H9 (cell line): ENCODE data around the gene HSD11B1L. TPM values are rescaled to one million over a fixed set of nuclear protein-coding genes. Genes with fewer than 3 reads are reported as not detected.
A peak's percentile ranks its signal among the peaks of the same experiment; 100 is the strongest.

Experiments used
- DNase-seq: peaks from one replicate; pipeline ENCODE4 v3.0.0-alpha.2; 2017
- H2AFZ ChIP-seq: one replicate; pipeline ENCODE4 v1.6.1; 2013; ENCODE audit warnings: mild to moderate bottlenecking, low read length, control low read depth, moderate library complexity
- H2AK5ac ChIP-seq: 2 replicates; pipeline ENCODE4 v1.6.1; 2013; ENCODE audit warnings: low read length, control low read depth, mixed read lengths; ENCODE audit not compliant: insufficient read length
- H2BK120ac ChIP-seq: one replicate; pipeline ENCODE4 v1.6.1; 2013; ENCODE audit warnings: low read depth, mild to moderate bottlenecking, low read length, control low read depth, inconsistent platforms; ENCODE audit not compliant: poor library complexity, severe bottlenecking
- H2BK12ac ChIP-seq: 2 replicates; pipeline ENCODE4 v1.6.1; 2013; ENCODE audit warnings: low read length, control low read depth, mixed read lengths, low read depth; ENCODE audit not compliant: insufficient read length
- H2BK15ac ChIP-seq: 2 replicates; pipeline ENCODE4 v1.6.1; 2013; ENCODE audit warnings: low read depth, low read length, control low read depth
- H2BK20ac ChIP-seq: one replicate; pipeline ENCODE4 v1.6.1; 2013; ENCODE audit warnings: low read depth, mild to moderate bottlenecking, low read length, control low read depth, inconsistent platforms; ENCODE audit not compliant: poor library complexity, severe bottlenecking
- H2BK5ac ChIP-seq: 2 replicates; pipeline ENCODE4 v1.6.1; 2013; ENCODE audit warnings: low read length, control low read depth, mixed read lengths; ENCODE audit not compliant: insufficient read length
- H3K14ac ChIP-seq: 2 replicates; pipeline ENCODE4 v1.6.1; 2013; ENCODE audit warnings: low read length, control low read depth; ENCODE audit not compliant: insufficient read depth
- H3K18ac ChIP-seq: 2 replicates; pipeline ENCODE4 v1.6.1; 2013; ENCODE audit warnings: low read depth, mild to moderate bottlenecking, mixed read lengths, low read length, control low read depth; ENCODE audit not compliant: insufficient read length
- H3K23ac ChIP-seq: 2 replicates; pipeline ENCODE4 v1.6.1; 2013; ENCODE audit warnings: low read length, control low read depth, mixed read lengths, low read depth; ENCODE audit not compliant: insufficient read length
- H3K23me2 ChIP-seq: 2 replicates; pipeline ENCODE4 v1.6.1; 2013; ENCODE audit warnings: low read depth, mild to moderate bottlenecking, mixed read lengths, low read length, control low read depth; ENCODE audit not compliant: insufficient read length, poor library complexity, severe bottlenecking
- H3K27ac ChIP-seq: 2 replicates; pipeline ENCODE4 v1.5.1; 2013; ENCODE audit warnings: low read length, control low read depth, mixed read lengths, low read depth; ENCODE audit not compliant: insufficient read length
- H3K27me3 ChIP-seq: 2 replicates; pipeline ENCODE4 v1.6.1; 2013; ENCODE audit warnings: low read length, control low read depth, inconsistent platforms; ENCODE audit not compliant: insufficient read depth
- H3K4ac ChIP-seq: 2 replicates; pipeline ENCODE4 v1.6.1; 2013; ENCODE audit warnings: low read depth, mild to moderate bottlenecking, control low read depth, inconsistent platforms, low read length, moderate library complexity
- H3K4me1 ChIP-seq: 2 replicates; pipeline ENCODE4 v1.6.1; 2013; ENCODE audit warnings: low read length, control low read depth, inconsistent platforms; ENCODE audit not compliant: insufficient read depth
- H3K4me2 ChIP-seq: 2 replicates; pipeline ENCODE4 v1.6.1; 2013; ENCODE audit warnings: low read length, control low read depth, mixed read lengths; ENCODE audit not compliant: insufficient read length, insufficient read depth
- H3K56ac ChIP-seq: 2 replicates; pipeline ENCODE4 v1.6.1; 2013; ENCODE audit warnings: low read depth, mild to moderate bottlenecking, mixed read lengths, low read length, control low read depth; ENCODE audit not compliant: insufficient read length
- H3K79me1 ChIP-seq: 2 replicates; pipeline ENCODE4 v1.6.1; 2013; ENCODE audit warnings: low read depth, mild to moderate bottlenecking, moderate library complexity, low read length, control low read depth, inconsistent platforms; ENCODE audit not compliant: insufficient read depth, poor library complexity, severe bottlenecking
- H3K79me2 ChIP-seq: 2 replicates; pipeline ENCODE4 v1.6.1; 2013; ENCODE audit warnings: low read length, control low read depth, inconsistent platforms; ENCODE audit not compliant: insufficient read depth
- H3K9ac ChIP-seq: 2 replicates; pipeline ENCODE4 v1.6.1; 2013; ENCODE audit warnings: low read length, control low read depth, mixed read lengths; ENCODE audit not compliant: insufficient read length; ENCODE audit errors: extremely low read depth
- H3K9me3 ChIP-seq: one replicate; pipeline ENCODE4 v1.6.1; 2013; ENCODE audit warnings: low read depth, low read length, inconsistent platforms; ENCODE audit not compliant: control insufficient read depth
- H3T11ph ChIP-seq: one replicate; pipeline ENCODE4 v1.6.1; 2013; ENCODE audit warnings: mild to moderate bottlenecking, low read length, control low read depth, inconsistent platforms
- H4K20me1 ChIP-seq: one replicate; pipeline ENCODE4 v1.6.1; 2013; ENCODE audit not compliant: control insufficient read depth, insufficient read length, insufficient read depth
- H4K5ac ChIP-seq: 2 replicates; pipeline ENCODE4 v1.6.1; 2013; ENCODE audit warnings: low read depth, mild to moderate bottlenecking, mixed read lengths, low read length, control low read depth; ENCODE audit not compliant: insufficient read length
- H4K8ac ChIP-seq: replicated peaks from 2 replicates; pipeline ENCODE4 v1.6.1; 2013; ENCODE audit warnings: low read length, control low read depth, mixed read lengths, low read depth; ENCODE audit not compliant: insufficient read length
- H4K91ac ChIP-seq: 2 replicates; pipeline ENCODE4 v1.6.1; 2013; ENCODE audit warnings: low read depth, mild to moderate bottlenecking, moderate library complexity, mixed read lengths, low read length, control low read depth; ENCODE audit not compliant: insufficient read length
- H3K27ac Mint-ChIP-seq, 3 experiments: 2 replicates in 2 of 3; 3 replicates in 1 of 3; pipeline ENCODE4 v1.8.0; 2020 to 2021; ENCODE audit warnings: mixed read lengths in 3 of 3, mild to moderate bottlenecking in 1 of 3, moderate library complexity in 1 of 3
- H3K27me3 Mint-ChIP-seq: 2 replicates; pipeline ENCODE4 v1.8.0; 2021; ENCODE audit warnings: low read depth, mild to moderate bottlenecking, moderate library complexity, mixed read lengths
- H3K36me3 Mint-ChIP-seq, 3 experiments: 2 replicates in 2 of 3; 3 replicates in 1 of 3; pipeline ENCODE4 v1.8.0; 2020 to 2021; ENCODE audit warnings: low read depth in 3 of 3, mixed read lengths in 3 of 3; ENCODE audit not compliant: insufficient read depth in 1 of 3
- H3K4me1 Mint-ChIP-seq, 2 experiments: 2 replicates each; pipeline ENCODE4 v1.8.0; 2020; ENCODE audit warnings: mixed read lengths in 2 of 2
- H3K4me3 Mint-ChIP-seq, 2 experiments: 2 replicates in 1 of 2; 3 replicates in 1 of 2; pipeline ENCODE4 v1.8.0; 2020 to 2021; ENCODE audit warnings: mild to moderate bottlenecking in 2 of 2, mixed read lengths in 2 of 2, moderate library complexity in 1 of 2
- H3K9me3 Mint-ChIP-seq, 2 experiments: 2 replicates in 1 of 2; 3 replicates in 1 of 2; pipeline ENCODE4 v1.8.0; 2020; ENCODE audit warnings: mild to moderate bottlenecking in 2 of 2, mixed read lengths in 2 of 2, moderate library complexity in 1 of 2
- WGBS: extraction: QIAGEN DNeasy Blood & Tissue Kit; methylation state at CpG from one replicate; pipeline ENCODE4 v1.1.7; 2013; ENCODE audit warnings: missing lambda C conversion rate, low lambda C conversion rate, mixed read lengths; ENCODE audit not compliant: insufficient read length; ENCODE audit errors: extremely low coverage; 5-methylcytosine and 5-hydroxymethylcytosine counted together
- total RNA-seq: library from RNA; stranded (reverse); gene quantifications from 2 replicates; pipeline ENCODE4 v1.2.1, GENCODE V29; 2021
- TF ChIP-seq, protein P1 (sequence below): fragments of 200-600 bp; sonication (generic); conservative IDR thresholded peaks from 3 replicates; pipeline ENCODE4 v1.8.0; 2021; ENCODE audit warnings: antibody characterized with exemption, mild to moderate bottlenecking

HSD11B1L gene
- total RNA-seq, 1 experiment from 2014 or later, result 9.3 TPM

DNA sequence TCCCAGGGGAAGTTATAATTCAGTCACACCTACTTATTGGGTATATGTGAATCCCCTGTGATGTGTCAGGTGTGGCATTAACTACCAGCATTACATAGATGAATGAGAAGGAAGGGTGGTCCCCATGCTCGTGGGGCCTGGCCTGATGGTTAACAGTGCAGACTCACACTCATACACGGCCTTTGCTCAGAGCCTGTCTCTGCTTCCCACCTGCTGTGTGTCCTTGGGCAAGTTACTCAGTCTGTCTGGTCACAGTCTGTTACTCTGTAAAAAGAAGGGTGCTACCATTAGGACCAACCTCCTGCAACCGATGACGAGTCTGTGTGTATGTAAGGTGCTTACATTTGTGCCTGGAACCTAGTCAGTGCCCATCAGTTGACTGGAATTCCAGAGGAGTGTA is 34.1 kb upstream of the HSD11B1L start:
- H3K9me3 Mint-ChIP-seq, result no peaks in the 10 kb centered on the region
- H4K20me1 ChIP-seq, result no peaks in the 10 kb centered on the region
- no peak overlapping the region for H2AFZ ChIP-seq
- DNase-seq, result no peak
- no peak overlapping the region for H3K23ac ChIP-seq
- H3K27ac Mint-ChIP-seq, result peak overlapping the region in 1 of 3 experiments; percentile 52; a peak in 3 of 7 replicates
- H2AK5ac ChIP-seq, result no peak overlapping the region
- no peak overlapping the region for H3K4me3 Mint-ChIP-seq
- H3T11ph ChIP-seq, result no peak overlapping the region
- no peak overlapping the region for H3K14ac ChIP-seq
- no peak overlapping the region for H4K8ac ChIP-seq
- no peak overlapping the region for H2BK15ac ChIP-seq
- peaks cover 6% of the 10 kb centered on the region; the same call in 1 of the 2 replicates for H3K79me2 ChIP-seq
- H3K27me3 ChIP-seq, result no peaks in the 10 kb centered on the region
- H3K4me2 ChIP-seq, result no peak overlapping the region
- H3K4me1 ChIP-seq, result no peaks in the 10 kb centered on the region
- H3K4me1 Mint-ChIP-seq, result no peaks in the 10 kb centered on the region
- no peak overlapping the region for H3K18ac ChIP-seq
- H3K56ac ChIP-seq, result no peak overlapping the region
- peaks cover 48 to 92% (median 87%) of the 10 kb centered on the region in 3 experiments; a peak in 6 of 7 replicates for H3K36me3 Mint-ChIP-seq
- peaks cover 7% of the 10 kb centered on the region for H3K79me1 ChIP-seq
- H2BK120ac ChIP-seq, result no peak overlapping the region
- no peak overlapping the region for H3K4ac ChIP-seq
- no peak overlapping the region for H4K5ac ChIP-seq
- no peaks in the 10 kb centered on the region for H3K9me3 ChIP-seq
- WGBS, result no CpG with 5 or more reads among the region's 4 CpGs
- no peak overlapping the region for H2BK12ac ChIP-seq
- H3K9ac ChIP-seq, result no peak overlapping the region
- TF ChIP-seq, protein P1, sequence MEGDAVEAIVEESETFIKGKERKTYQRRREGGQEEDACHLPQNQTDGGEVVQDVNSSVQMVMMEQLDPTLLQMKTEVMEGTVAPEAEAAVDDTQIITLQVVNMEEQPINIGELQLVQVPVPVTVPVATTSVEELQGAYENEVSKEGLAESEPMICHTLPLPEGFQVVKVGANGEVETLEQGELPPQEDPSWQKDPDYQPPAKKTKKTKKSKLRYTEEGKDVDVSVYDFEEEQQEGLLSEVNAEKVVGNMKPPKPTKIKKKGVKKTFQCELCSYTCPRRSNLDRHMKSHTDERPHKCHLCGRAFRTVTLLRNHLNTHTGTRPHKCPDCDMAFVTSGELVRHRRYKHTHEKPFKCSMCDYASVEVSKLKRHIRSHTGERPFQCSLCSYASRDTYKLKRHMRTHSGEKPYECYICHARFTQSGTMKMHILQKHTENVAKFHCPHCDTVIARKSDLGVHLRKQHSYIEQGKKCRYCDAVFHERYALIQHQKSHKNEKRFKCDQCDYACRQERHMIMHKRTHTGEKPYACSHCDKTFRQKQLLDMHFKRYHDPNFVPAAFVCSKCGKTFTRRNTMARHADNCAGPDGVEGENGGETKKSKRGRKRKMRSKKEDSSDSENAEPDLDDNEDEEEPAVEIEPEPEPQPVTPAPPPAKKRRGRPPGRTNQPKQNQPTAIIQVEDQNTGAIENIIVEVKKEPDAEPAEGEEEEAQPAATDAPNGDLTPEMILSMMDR, result no peak
- no peaks in the 10 kb centered on the region for H3K23me2 ChIP-seq
- no peak overlapping the region for H2BK20ac ChIP-seq
- H2BK5ac ChIP-seq, result no peak overlapping the region
- H3K27me3 Mint-ChIP-seq, result no peaks in the 10 kb centered on the region
- H4K91ac ChIP-seq, result no peak overlapping the region
- H3K27ac ChIP-seq, result no peak overlapping the region
